ENCODE measurements around the gene TJP3.
"Not testable (repeated sequence)": the region's sequence is repeated elsewhere in the genome, so short reads cannot be mapped to it uniquely, and the experiment has no call there.

The TJP3 gene

DNA sequence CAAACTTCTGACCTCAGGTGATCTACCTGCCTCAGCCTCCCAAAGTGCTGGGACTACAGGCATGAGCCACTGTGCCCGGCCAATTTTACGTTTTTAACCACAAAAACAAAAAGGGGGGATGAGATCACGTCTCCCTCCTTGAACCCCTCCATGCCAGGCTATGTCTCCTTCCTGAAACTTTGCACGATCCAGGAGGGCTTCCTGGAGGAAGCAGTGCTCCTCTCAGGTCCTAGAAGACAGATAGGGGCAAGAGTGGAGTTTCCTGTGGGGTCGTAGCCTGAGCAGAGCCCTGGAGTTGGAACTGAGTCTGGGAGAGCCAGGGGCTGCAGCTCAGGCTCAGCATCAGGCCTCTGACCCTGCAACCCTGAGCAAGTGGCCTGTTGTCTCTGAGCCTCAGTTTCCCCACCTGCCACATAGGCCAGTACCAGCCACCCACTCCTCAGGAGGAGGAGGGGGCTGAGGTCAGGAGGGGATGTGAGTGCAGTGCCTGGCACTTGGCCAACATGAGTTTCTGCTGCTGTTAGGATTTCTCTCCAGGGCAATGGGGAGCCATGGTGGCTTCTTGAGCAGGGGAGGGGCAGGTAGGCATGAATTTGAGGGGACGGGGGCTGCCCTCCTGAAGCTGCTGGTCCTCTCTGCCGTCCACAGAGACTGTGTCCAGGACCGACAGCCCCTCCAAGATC lies 37.3 kb downstream of the TJP3 start:
- DNase-seq (ENCODE audit: low read depth), result no peak

GRCh38 chr19:3746371-3747056 lies 38.3 kb downstream of the TJP3 start:
- no peak for DNase-seq (ENCODE audit: low read depth)

GRCh38 chr19:3748965-3749364 lies 40.8 kb downstream of the TJP3 start:
- DNase-seq (ENCODE audit: low read depth), result no peak

GRCh38 chr19:3750211-3750610 lies 42.0 kb downstream of the TJP3 start:
- no peak for DNase-seq (ENCODE audit: low read depth)

DNA sequence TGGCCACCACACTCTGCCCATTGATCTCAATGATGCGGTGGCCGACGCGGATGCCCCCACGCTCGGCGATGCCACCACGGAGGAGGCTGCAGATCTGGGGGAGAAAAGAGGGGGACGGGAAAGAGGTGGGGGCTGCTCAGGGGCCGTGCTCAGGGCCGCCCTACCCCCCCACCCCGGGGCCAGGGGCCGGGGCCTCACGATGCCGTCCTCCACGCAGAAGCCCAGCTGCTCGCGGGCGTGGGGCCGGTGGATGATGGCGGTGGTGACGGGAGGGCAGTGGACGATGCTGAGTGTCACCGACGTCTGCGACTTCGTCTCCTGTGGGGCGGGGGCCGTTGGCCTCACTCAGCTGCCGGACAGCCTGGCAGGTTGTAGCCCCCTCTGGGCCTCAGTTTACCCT lies 43.1 kb downstream of the TJP3 start:
- DNase-seq (ENCODE audit: low read depth), result no peak

DNA sequence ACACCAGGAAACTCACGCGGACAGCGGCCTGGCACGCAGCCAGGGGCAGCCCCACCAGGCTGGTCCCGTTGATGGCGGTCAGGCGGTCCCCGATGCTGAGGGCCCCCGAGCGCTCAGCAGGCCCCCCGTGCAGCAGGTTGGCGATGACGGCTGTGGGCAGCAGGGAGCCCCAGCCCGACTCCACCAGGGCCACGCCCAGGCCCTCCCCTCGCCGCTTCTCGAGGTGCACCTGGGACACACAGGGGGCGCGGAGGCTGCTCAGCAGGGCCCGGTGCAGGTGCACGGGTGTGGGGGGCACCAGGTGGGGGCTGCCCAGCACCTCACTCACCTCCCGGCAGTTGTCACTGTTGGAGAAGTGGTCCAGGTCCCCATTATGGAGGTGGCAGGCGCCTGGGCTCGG lies 44.3 kb downstream of the TJP3 start:
- DNase-seq (ENCODE audit: low read depth), result no peak

DNA sequence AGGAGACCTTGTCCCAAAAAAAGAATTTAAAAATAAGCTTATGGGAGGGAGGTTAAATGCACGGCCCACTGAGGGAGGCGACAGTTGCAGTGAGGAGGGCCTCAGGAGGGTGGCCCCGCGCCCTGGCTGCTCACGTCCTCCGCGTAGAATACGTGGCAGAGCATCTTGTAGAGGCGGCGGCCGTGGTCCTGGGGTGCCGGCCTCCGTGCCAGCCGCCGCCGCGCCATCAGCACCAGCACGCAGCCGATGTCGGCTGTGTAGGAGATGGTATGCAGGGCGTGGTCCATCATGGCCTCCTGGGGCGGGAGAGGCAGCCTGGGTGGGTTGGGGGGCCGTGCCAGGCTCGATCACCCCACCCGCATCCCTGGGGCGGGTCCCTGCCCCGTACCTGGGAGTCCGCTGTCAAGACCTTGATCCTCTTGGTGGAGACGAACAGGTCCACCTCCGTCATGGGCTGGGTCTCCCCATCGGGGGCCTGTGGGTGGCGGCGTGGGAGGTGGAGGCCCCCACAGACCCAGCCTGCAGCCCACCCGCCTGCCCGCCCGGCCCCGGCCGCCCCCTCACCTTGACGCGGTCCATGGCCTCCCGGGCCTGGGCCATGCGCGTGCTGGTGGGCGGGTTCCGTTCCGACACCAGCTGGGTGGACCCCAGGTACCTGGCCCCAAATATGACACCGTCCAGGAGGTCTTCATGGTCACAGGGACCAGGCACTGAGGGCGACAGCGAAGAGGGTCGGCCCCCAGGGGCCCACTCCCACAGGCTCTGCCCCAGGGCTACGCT lies 45.6 kb downstream of the TJP3 start:
- DNase-seq (ENCODE audit: low read depth), result no peak

DNA sequence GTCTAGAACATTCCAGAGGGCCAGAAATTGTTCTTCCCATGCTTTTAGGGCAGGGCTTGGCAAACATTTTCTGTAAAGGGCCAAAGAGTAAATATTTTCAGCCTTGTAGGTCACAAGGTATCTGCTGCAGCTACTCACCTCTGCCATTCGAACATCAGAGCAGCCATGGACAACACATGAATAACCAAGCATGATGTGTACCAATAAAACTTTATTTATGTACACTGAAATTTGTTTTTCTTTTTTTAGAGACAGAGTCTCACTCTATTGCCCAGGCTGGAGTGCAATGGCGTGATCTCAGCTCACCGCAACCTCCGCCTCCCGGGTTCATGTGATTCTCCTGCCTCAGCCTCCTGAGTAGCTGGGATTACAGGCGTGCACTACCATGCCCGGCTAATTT lies 49.5 kb downstream of the TJP3 start:
- not testable (repeated sequence) for DNase-seq (ENCODE audit: low read depth)

- DNase-seq (ENCODE audit: low read depth), result not testable (repeated sequence)
Observed at GRCh38 chr19:3758297-3758696, 50.1 kb downstream of the TJP3 start.

DNA sequence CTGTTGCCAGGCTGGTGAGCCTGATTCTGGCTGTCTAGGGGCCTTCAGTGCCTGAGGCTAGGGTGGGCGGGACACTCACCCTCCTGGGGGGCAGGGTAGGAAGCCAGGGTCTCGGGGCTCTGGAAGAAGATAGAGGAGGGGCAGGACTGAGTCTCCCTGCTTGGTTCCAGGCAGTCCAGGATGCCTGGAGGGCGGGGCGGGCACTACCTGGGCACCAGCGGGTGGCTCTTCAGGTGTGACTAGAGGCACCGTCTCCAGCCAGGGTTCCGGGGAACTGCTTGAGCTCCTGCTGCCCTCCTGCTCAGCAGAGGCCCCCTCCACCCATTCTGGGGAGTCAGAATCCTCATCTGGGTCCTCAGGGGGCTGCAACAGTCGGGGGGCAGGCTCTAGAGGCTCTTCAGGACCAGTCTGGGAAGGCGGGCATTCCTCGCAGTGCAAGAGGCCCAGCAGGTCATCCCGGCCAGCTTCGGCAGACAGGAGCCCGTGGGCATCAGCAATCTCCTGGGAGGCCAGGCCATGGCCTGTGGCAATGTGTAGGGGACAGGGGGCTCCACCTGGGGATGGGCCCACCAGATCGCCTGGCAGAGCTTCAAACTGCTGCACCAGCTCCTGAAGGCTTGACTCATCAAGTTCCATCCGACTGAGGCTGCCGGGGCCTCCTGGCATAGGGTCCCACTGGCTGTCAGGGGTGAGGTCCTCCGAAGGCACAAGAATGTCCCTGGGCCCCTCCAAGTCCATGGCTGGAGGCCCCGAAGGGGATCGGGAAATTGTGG lies 51.5 kb downstream of the TJP3 start:
- DNase-seq (ENCODE audit: low read depth), result no peak

GRCh38 chr19:3760871-3761361 lies 52.7 kb downstream of the TJP3 start:
- no peak for DNase-seq (ENCODE audit: low read depth)

- peak; percentile 84 for DNase-seq (ENCODE audit: low read depth)
Observed at GRCh38 chr19:3761382-3762129, 53.4 kb downstream of the TJP3 start, which contains the start of gene APBA3. TSS of gene APBA3 (minus strand) at chr19:3761692. CDS start at chr19:3760264, 1,428 bp downstream.

DNA sequence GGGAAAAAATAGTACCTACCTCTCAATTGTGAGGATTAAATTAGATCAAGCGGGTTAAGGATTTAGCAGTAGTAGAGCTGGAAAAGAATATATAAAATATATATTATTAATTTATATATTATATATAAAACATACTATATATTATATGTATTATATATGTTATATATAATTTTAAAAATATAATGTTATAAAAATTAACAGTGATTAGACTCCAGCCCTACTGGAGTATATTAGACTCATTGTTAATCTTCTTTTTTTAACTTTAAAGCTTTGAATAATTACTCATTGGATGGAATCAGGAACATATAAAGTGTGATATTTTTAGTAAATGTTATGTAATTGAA lies 53.9 kb downstream of the TJP3 start:
- DNase-seq (ENCODE audit: low read depth), result no peak

DNA sequence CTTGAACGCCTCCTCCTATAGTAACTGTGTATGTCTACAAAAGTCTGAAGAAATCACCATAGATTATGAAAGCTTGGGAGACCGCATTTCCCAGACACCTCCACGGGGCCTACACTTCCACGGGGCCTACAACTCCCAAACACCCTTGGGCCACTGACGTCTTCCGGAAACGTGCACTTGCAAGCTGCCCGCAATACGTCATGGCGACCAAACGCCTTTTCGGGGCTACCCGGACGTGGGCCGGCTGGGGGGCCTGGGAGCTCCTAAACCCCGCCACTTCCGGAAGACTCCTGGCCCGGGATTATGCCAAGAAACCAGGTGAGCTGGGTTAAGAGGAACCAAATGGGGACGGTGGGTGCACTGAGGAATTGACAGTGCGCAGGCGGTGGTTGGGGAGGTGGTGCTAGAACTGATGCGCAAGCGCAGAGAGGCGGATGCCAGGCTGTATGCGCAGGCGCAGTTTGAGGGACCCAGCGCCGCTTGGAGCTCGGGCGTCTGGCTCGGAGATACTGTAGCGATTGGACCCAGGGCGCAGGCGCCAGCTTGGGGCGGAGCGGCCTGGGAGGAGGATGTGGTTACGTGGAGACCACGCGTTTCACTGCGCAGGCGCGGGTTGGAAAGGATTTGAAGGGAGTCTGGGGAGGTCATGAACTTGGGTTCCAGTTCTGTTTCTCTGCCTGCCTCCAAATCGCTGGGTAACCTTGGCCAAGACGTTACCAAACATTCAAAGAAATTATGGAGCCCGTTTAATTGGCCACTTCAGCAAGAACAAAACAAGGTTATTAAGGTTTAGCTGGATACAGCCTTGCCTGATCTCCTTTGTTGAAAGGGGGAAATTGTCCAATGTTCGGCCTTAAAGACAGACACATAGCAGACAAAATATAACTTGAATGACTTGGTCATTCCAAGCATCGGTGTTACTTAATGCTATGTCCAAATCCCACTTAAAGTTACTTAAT lies 54.6 kb downstream of the TJP3 start, which contains the start of gene MRPL54:
Gene MRPL54, plus strand, starts transcription at position 182 of the 959 bp plus-strand sequence. Its CDS starts 19 bp downstream, at position 201.
- peak; percentile 97 for DNase-seq (ENCODE audit: low read depth)

- no peak for DNase-seq (ENCODE audit: low read depth)
Observed at GRCh38 chr19:3765121-3765520, 56.9 kb downstream of the TJP3 start.

DNA sequence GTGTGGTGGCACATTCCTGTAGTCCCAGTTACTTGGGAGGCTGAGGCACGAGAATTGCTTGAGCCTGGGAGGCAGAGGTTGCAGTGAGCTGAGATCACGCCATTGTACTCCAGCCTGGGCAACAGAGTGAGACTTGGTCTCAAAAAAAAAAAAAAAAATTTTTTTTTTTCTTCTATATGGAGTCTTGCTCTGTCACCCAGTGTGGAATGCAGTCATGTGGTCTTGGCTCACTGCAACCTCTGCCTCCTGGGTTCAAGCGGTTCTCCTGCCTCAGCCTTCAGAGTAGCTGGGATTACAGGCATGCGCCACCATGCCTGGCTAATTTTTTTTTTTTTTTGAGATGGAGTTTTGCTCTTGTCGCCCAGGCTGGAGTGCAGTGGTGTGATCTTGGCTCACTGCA lies 57.6 kb downstream of the TJP3 start:
- DNase-seq (ENCODE audit: low read depth), result not testable (repeated sequence)

DNA sequence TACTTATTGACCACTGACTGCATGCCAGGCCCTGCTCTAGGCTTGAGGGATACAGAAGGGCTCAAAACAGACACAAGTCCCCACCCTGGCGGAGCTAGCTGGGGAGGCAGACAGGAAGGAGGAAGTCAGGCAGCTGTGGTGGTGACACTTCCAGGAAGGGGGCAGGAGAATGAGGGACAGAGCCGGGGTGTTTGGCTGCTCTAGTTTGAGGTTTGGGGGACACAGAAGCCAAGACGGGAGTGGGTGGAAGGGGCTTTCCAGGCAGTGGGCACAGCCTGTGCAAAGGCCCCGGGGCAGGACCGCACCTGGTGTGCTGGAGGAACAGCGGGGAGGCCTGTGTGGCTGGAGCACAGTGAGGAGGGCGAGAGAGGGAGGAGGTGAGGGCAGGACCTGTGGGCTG lies 58.3 kb downstream of the TJP3 start:
- no peak for DNase-seq (ENCODE audit: low read depth)

DNA sequence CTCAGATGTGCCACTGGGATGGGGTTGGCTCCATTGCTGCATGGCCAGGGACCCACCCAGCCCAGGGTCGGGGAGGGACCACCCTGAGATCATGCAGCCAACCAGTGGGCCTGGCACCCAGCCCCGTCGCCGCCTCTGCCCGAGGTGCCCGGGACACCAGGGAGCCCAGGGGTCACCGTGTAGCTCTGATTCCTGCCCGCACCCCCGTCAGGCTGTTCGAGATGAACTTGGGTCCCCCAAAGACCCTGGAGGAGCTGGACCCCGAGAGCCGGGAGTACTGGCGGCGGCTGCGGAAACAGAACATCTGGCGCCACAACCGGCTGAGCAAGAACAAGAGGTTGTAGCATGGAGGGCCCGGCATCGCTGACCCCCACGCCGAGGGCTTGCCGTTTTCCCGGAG lies 58.9 kb downstream of the TJP3 start:
- no peak for DNase-seq (ENCODE audit: low read depth)

DNA sequence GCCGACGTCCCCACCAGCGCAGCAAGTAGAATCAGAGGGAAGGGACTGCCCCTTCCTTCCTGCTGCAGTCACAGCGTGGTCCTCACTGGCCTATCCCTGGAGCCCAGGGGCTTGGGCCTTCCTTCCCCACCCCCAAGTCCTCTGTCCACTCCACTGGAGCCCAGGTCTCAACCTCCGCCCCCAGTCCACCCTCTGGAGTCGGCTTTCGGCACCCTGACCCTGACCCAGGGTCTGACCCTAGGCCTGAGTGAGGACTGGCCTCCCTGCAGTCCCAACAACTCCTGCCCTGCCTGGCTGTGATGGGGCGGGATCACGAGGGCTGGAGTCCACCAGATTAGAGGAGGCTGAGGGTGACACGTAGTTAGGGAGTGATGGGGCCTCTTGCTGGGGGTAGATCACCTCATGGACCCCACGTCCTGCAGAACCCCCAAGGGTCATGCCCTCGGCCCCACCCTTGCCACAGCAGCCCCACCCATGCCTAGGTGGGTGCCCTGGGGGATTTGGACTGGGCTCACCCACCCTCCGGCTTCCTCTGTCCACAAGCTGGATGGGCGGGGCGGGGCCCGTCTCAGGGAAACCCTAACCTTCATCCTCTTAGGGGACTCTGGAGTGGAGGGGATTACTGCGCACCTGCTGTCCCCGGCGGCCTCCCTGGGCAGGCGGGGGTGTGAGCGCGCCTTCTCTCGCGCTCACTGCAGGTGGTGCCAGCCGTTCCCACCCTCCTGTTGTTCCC lies 60.0 kb downstream of the TJP3 start:
- no peak for DNase-seq (ENCODE audit: low read depth)

Data from T-helper 22 cell (primary cell).